ENCODE results near the gene KDM2B.

DNA sequence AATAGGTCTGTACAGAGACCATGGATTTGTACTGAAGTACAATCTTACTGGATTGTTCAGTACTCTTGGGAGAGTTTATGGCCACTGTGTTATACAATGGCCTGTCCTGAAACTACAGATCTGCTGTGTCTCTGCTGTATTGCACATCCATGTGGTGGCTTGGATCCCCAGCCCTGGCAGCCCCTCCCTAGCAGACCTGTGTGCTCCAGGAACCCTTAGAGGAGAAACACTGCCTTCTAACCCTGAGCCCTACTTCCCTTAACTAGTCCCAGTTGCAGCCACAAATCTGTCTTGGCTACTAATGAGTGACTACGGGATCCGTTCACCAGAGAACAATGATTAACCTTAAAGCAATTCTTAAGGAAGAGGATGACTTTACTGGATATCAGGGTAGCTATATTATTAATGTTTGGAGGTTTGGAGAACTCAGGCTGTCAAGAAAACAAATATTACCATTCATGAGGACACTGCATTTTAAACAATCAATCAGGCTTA, 153.2 kb downstream of the KDM2B start:
- TF ChIP-seq, protein P1, sequence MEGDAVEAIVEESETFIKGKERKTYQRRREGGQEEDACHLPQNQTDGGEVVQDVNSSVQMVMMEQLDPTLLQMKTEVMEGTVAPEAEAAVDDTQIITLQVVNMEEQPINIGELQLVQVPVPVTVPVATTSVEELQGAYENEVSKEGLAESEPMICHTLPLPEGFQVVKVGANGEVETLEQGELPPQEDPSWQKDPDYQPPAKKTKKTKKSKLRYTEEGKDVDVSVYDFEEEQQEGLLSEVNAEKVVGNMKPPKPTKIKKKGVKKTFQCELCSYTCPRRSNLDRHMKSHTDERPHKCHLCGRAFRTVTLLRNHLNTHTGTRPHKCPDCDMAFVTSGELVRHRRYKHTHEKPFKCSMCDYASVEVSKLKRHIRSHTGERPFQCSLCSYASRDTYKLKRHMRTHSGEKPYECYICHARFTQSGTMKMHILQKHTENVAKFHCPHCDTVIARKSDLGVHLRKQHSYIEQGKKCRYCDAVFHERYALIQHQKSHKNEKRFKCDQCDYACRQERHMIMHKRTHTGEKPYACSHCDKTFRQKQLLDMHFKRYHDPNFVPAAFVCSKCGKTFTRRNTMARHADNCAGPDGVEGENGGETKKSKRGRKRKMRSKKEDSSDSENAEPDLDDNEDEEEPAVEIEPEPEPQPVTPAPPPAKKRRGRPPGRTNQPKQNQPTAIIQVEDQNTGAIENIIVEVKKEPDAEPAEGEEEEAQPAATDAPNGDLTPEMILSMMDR (IDR thresholded peaks at IDR 0.05; ENCODE audit: low read depth, low read length), result no peak
- no peak for TF ChIP-seq EZH2phosphoT487 (IDR thresholded peaks at IDR 0.05; ENCODE audit: low read depth)

Measured in OCI-LY3 (cell line).